RWPE2 (cell line): ENCODE data around the gene CEP72.
A peak's percentile ranks its signal among the peaks of the same experiment; 100 is the strongest.

Experiments
- ATAC-seq: fragments of 200-7000 bp; cut with Tn5 transposase; 3 replicates; pipeline ENCODE4 v1.9.1; 2021; ENCODE audit warnings: low read depth
- DNase-seq: peaks from one replicate; pipeline ENCODE4 v3.0.0-alpha.2; 2020; ENCODE audit warnings: low spot score
- H3K27ac ChIP-seq: fragments of 450-650 bp; 2 replicates; pipeline ENCODE4 v1.5.1; 2017; ENCODE audit warnings: mild to moderate bottlenecking; ENCODE audit not compliant: poor library complexity, severe bottlenecking
- H3K27me3 ChIP-seq: fragments of 250-450 bp; sonication (Bioruptor Pico); 2 replicates; pipeline ENCODE4 v1.5.1; 2021; ENCODE audit warnings: mild to moderate bottlenecking, moderate library complexity; ENCODE audit not compliant: insufficient read depth, poor library complexity, severe bottlenecking
- H3K36me3 ChIP-seq: fragments of 250-450 bp; sonication (Bioruptor Pico); 2 replicates; pipeline ENCODE4 v1.5.1; 2020; ENCODE audit warnings: low read depth, mild to moderate bottlenecking, moderate library complexity
- H3K4me1 ChIP-seq: fragments of 250-450 bp; sonication (Bioruptor Pico); 2 replicates; pipeline ENCODE4 v1.5.1; 2021; ENCODE audit warnings: mild to moderate bottlenecking, moderate library complexity; ENCODE audit not compliant: insufficient read depth, poor library complexity, severe bottlenecking
- H3K4me3 ChIP-seq: fragments of 250-450 bp; sonication (Bioruptor Pico); 2 replicates; pipeline ENCODE4 v1.5.1; 2021; ENCODE audit warnings: mild to moderate bottlenecking, moderate library complexity; ENCODE audit not compliant: severe bottlenecking
- H3K9me3 ChIP-seq: fragments of 250-450 bp; sonication (Bioruptor Pico); 2 replicates; pipeline ENCODE4 v1.5.1; 2021; ENCODE audit warnings: mild to moderate bottlenecking, moderate library complexity; ENCODE audit not compliant: severe bottlenecking
- TF ChIP-seq, protein P1 (sequence below): fragments of 450-650 bp; IDR thresholded peaks from one replicate; pipeline ENCODE4 v1.5.1; 2017; ENCODE audit warnings: mild to moderate bottlenecking, moderate library complexity; ENCODE audit not compliant: poor library complexity, severe bottlenecking

CEP72 gene

DNA sequence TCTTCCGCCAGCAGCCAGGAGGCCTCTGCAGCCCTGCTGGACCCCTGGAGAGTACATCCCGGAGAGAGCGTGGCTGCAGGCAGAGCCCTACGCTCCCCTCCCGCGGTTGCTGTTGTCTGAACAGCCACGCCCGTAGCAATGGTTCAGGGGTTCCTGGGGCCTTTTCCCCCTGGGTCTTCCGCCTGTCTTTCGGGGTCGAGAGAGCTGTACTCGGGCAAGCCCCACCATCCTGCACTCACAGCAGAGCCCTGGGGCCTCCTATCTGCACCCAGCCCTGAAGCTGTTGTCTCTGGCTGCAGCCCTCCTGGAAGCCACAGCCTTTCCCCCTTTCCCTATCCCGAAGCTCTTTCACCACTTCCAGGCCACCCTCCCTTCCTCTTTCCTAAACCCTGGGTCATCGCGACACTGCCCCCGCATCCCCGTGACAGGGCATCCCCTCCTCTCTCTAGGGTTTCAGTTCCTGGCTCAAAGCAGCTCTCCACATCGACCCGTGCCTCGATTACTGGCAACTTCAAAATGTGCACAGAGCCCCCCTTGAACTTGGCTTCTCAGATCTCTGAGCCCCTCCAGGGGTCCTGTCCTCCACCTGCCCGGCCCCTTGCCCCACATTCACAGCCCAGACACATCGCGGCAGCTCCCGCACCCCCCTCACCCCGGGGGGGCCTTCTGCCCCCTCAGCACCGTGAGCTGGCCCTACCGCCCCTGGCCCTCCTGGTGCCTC, 43.9 kb upstream of the CEP72 start:
- DNase-seq, result peak; percentile 70
- ATAC-seq, result 0 out of 3 replicates have a peak, but pooled peaks have one; percentile 22
- TF ChIP-seq, protein P1, sequence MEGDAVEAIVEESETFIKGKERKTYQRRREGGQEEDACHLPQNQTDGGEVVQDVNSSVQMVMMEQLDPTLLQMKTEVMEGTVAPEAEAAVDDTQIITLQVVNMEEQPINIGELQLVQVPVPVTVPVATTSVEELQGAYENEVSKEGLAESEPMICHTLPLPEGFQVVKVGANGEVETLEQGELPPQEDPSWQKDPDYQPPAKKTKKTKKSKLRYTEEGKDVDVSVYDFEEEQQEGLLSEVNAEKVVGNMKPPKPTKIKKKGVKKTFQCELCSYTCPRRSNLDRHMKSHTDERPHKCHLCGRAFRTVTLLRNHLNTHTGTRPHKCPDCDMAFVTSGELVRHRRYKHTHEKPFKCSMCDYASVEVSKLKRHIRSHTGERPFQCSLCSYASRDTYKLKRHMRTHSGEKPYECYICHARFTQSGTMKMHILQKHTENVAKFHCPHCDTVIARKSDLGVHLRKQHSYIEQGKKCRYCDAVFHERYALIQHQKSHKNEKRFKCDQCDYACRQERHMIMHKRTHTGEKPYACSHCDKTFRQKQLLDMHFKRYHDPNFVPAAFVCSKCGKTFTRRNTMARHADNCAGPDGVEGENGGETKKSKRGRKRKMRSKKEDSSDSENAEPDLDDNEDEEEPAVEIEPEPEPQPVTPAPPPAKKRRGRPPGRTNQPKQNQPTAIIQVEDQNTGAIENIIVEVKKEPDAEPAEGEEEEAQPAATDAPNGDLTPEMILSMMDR, result no peak
- Histone ChIP-seq H3K9me3 (peaks cover 10% of the 10 kb centered on the region), H3K36me3 (no peaks in the 10 kb centered on the region), H3K27ac (no peak overlapping the region), H3K4me3 (no peak overlapping the region), H3K4me1 (peaks cover 5% of the 10 kb centered on the region), H3K27me3 (peaks cover 59% of the 10 kb centered on the region)

DNA sequence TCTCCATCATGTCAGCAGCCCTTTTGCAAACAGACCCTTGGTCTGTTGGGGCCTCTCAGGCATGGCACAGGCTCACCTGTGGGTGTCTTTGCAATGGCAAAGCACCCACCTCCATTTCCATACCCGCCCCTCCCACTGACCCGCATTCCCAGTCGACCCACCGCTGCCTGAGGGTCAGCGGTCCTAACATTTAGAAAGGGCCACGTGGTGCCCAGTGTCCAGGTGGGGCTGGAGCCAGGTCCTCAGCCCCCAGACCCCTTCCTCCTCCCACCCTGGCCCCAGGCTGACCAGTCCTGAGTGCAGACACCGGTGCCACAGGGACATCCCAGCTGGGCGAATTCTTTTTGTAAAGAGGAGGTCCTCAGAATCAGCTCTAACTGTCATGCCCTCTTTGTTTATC, 43.3 kb upstream of the CEP72 start:
- Histone ChIP-seq H3K4me1 (peaks cover 5% of the 10 kb centered on the region), H3K27ac (no peak overlapping the region), H3K9me3 (peaks cover 10% of the 10 kb centered on the region), H3K27me3 (peaks cover 63% of the 10 kb centered on the region), H3K36me3 (no peaks in the 10 kb centered on the region), H3K4me3 (no peak overlapping the region)
- peak; percentile 68 for DNase-seq
- no peak for ATAC-seq
- TF ChIP-seq, protein P1, result no peak

DNA sequence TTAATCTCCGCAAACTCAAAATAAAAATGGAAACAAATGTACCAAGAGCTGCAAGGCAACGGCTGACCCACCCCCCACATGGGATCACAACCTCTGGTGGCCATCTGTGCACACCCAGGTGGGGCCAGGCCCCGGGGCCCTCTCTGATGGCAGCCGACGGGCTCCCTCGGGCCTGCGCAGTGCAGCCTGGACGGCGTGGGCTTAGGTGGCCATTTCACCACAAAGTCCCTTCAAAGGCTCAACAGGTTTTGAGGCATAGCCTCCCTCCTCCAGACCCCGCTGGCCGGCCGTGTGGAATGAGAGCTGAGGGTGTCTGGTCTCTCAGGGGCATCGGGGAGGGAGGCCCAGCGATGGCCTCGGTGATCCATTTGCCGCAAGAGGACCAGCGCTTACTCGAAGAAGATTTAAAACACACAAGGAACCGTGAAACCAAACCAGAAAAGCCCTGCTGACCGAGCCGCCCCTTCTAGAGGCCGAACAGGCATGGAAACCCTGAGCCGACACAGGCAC, 42.7 kb upstream of the CEP72 start:
- Histone ChIP-seq H3K27me3 (peaks cover 63% of the 10 kb centered on the region), H3K9me3 (peaks cover 10% of the 10 kb centered on the region), H3K4me1 (peaks cover 5% of the 10 kb centered on the region), H3K36me3 (no peaks in the 10 kb centered on the region), H3K27ac (no peak overlapping the region), H3K4me3 (no peak overlapping the region)
- DNase-seq, result no peak
- TF ChIP-seq, protein P1, result no peak
- no peak for ATAC-seq

DNA sequence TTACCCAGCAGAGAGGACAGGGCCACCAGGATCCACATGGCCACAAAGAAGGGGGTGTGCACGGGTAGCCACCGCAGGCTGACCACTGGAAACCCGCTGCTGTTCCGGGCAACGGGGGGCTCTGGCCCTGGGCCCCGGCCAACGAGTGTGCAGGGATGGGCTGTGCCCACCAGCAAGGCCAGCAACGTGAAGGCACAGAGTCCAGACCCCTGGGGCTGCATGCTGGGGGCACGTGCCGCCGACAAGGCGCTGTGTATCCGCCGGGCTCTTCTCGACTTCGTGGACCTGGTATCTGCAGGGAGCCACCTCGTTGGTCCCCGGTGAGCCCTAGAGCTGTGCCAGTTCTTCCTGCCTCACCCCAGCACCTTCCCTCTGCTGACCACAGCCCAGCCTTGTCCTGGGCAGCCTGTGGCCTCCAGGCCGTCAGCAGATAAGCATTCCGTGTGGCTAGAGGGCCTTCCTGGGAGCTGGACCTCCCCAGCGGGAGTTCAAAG, 42.2 kb upstream of the CEP72 start:
- no peak overlapping the region for H3K4me3 ChIP-seq
- H3K27ac ChIP-seq, result no peak overlapping the region
- DNase-seq (peak; percentile 53), ATAC-seq (no peak)
- TF ChIP-seq, protein P1, result no peak
- H3K36me3 ChIP-seq, result no peaks in the 10 kb centered on the region
- H3K4me1 ChIP-seq, result peaks cover 5% of the 10 kb centered on the region
- H3K9me3 ChIP-seq, result peaks cover 10% of the 10 kb centered on the region
- peaks cover 63% of the 10 kb centered on the region for H3K27me3 ChIP-seq

DNA sequence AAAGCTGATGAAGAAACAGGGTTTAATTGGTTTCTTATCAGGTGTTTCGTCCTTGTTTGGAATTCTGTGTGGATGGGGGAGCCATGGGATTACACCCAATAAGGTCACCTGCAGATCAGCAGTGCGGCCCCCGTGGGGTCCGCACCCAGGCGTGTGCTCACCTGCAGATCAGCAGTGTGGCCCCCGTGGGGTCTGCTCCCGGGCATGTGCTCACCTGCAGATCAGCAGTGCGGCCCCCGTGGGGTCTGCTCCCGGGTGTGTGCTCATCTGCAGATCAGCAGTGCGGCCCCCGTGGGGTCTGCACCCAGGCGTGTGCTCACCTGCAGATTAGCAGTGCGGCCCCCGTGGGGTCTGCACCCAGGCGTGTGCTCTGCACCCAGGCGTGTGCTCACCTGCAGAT, 41.7 kb upstream of the CEP72 start:
- no peak overlapping the region for H3K27ac ChIP-seq
- H3K4me1 ChIP-seq, result peaks cover 5% of the 10 kb centered on the region
- H3K27me3 ChIP-seq, result peaks cover 63% of the 10 kb centered on the region
- no peak for ATAC-seq
- peaks cover 10% of the 10 kb centered on the region for H3K9me3 ChIP-seq
- no peaks in the 10 kb centered on the region for H3K36me3 ChIP-seq
- TF ChIP-seq, protein P1, result no peak
- no peak for DNase-seq
- no peak overlapping the region for H3K4me3 ChIP-seq
